ENCODE data around the gene CRB2. TPM values are rescaled to one million over a fixed set of nuclear protein-coding genes. Genes with fewer than 3 reads are reported as not detected.
A peak's percentile ranks its signal among the peaks of the same experiment; 100 is the strongest.

CRB2 gene
- total RNA-seq, 3 donors from 2014 or later = 0.47 to 3.7 (median 1.1) TPM

GRCh38 chr9:123399803-123400378, 43.9 kb downstream of the CRB2 start:
- H3K4me1 ChIP-seq (ENCODE audit: low read depth) = no peaks in the 10 kb centered on the region
- peak in 2 of 3 donors; percentile 34 to 42 for DNase-seq
- ATAC-seq = no peak
- intact Hi-C loops (cut with DNase I, micrococcal nuclease) = no loop called here
- no peak overlapping the region for H3K4me3 ChIP-seq
- no peak for TF ChIP-seq CTCF (IDR thresholded peaks at IDR 0.05)
- H3K36me3 ChIP-seq (ENCODE audit: low read depth) = no peaks in the 10 kb centered on the region
- H3K9me3 ChIP-seq = no peaks in the 10 kb centered on the region

- Histone ChIP-seq H3K36me3 (ENCODE audit: low read depth) (no peaks in the 10 kb centered on the region), H3K9me3 (no peaks in the 10 kb centered on the region), H3K4me3 (no peak overlapping the region), H3K4me1 (ENCODE audit: low read depth) (no peaks in the 10 kb centered on the region)
- no peak for TF ChIP-seq CTCF (IDR thresholded peaks at IDR 0.05)
- intact Hi-C loops (cut with DNase I, micrococcal nuclease) = no loop called here
- ATAC-seq = no peak
- no peak for DNase-seq
Observed at GRCh38 chr9:123400926-123401503, 45.0 kb downstream of the CRB2 start.

GRCh38 chr9:123401879-123402513, 46.0 kb downstream of the CRB2 start:
- peak; percentile 83 for ATAC-seq
- DNase-seq = peak in 2 of 3 donors; percentile 38 to 57

GRCh38 chr9:123402981-123403509, 47.0 kb downstream of the CRB2 start:
- Histone ChIP-seq H3K36me3 (ENCODE audit: low read depth) (no peaks in the 10 kb centered on the region), H3K4me1 (ENCODE audit: low read depth) (no peaks in the 10 kb centered on the region), H3K9me3 (no peaks in the 10 kb centered on the region), H3K4me3 (no peak overlapping the region)
- intact Hi-C loops (cut with DNase I, micrococcal nuclease) = no loop called here
- DNase-seq (peak in 1 of 3 donors; percentile 10), ATAC-seq (no peak)
- TF ChIP-seq CTCF (IDR thresholded peaks at IDR 0.05) = no peak

More at GRCh38 chr9:123401879-123402513, 46.0 kb downstream of the CRB2 start:
- Histone ChIP-seq H3K4me3 (no peak overlapping the region), H3K9me3 (no peaks in the 10 kb centered on the region), H3K4me1 (ENCODE audit: low read depth) (no peaks in the 10 kb centered on the region), H3K36me3 (ENCODE audit: low read depth) (no peaks in the 10 kb centered on the region)
- intact Hi-C loops (cut with DNase I, micrococcal nuclease) = no loop called here
- peak; percentile 40 for TF ChIP-seq CTCF (IDR thresholded peaks at IDR 0.05)

GRCh38 chr9:123406016-123406415, 50.0 kb downstream of the CRB2 start:
- Histone ChIP-seq H3K9me3 (no peaks in the 10 kb centered on the region), H3K4me1 (ENCODE audit: low read depth) (no peaks in the 10 kb centered on the region), H3K36me3 (ENCODE audit: low read depth) (no peaks in the 10 kb centered on the region), H3K4me3 (no peak overlapping the region)
- TF ChIP-seq CTCF (IDR thresholded peaks at IDR 0.05) = no peak
- ATAC-seq (no peak), DNase-seq (peak in 2 of 3 donors; percentile 1 to 2)
- intact Hi-C loops (cut with DNase I, micrococcal nuclease) = no loop called here

Measured in mucosa of descending colon (tissue), 3 donors.